ENCODE measurements around the gene ATP6AP2.
A peak's percentile ranks its signal among the peaks of the same experiment; 100 is the strongest.
"Not testable (repeated sequence)": the region's sequence is repeated elsewhere in the genome, so short reads cannot be mapped to it uniquely, and the experiment has no call there.

Gene ATP6AP2

GRCh38 chrX:40575411-40575810 is 5.4 kb upstream of the ATP6AP2 start:
- not testable (repeated sequence) for DNase-seq (ENCODE audit: low read depth in 2 of 2)

DNA sequence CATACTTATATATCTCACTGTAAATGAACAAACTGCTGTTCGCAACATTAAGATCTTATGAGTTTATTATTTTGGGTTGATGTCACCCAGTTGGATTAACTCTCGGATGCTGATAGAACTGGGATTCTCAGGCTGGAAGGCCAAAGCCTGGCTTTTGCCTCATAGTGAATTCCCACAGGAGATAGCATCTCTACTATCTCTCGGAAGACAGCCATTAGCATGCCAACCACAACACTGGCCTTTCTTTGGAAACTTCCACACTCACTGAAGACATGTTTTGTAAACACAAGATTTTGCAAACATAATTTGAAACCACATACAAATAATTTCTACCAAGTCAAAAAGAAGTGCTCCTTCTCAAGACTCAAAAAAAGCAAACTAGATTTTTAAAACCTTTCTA is 4.5 kb upstream of the ATP6AP2 start:
- no peak for DNase-seq (ENCODE audit: low read depth in 2 of 2)

- no peak for DNase-seq (ENCODE audit: low read depth in 2 of 2)
Observed at GRCh38 chrX:40578039-40578695, 2.6 kb upstream of the ATP6AP2 start.

GRCh38 chrX:40579141-40579540 is 1.6 kb upstream of the ATP6AP2 start:
- DNase-seq (ENCODE audit: low read depth in 2 of 2), result no peak

DNA sequence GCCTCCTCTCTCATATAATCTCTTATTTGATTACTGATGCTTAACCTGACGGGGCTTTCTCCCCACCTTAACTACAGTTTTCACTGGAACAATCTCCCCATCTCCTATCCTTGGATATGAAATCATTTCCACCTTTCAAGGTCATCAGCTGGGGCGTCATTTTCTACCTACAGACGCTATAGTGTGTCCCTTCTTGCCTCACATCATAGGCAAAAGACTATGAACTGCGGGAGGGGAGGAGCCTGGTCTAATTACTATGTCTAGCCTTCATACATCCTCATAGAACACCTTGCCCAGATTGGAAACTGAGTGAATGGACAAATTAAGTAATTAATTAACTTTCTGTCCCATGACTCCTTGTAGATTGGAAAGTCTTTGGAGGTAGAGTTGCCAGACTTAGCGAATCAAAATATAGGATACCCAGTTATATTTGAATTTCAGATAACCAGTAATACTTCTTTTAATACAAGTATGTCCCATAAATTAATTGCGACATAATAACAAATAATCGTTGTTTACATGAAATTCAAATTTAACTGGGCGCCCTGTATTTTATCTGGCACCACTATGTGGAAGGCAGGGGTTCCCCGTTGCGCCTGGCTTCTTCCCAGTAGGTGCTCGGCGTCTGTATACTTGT is 752 bp upstream of the ATP6AP2 start:
- no peak for DNase-seq (ENCODE audit: low read depth in 2 of 2)

GRCh38 chrX:40581336-40581920 is 658 bp downstream of the ATP6AP2 start:
- DNase-seq (ENCODE audit: low read depth in 2 of 2), result no peak

DNA sequence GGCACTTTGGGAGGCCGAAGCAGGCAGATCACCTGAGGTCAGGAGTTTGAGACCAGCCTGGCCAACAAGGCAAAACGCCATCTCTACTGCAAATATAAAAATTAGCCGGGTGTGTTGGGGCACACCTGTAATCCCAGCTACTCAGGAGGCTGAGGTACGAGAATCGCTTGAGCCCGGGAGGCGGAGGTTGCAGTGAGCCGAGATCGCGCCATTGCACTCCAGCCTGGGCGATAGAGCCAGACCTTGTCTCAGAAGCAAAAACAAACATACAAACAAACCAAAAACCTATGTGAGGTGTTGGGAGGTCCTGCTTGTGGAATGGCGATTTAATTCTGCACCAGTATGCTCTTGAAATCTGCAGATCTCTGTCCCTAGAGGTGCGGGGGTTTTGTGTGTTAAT is 1.4 kb downstream of the ATP6AP2 start:
- DNase-seq (ENCODE audit: low read depth in 2 of 2), result not testable (repeated sequence)

GRCh38 chrX:40582811-40583210 is 2.0 kb downstream of the ATP6AP2 start:
- no peak for DNase-seq (ENCODE audit: low read depth in 2 of 2)

GRCh38 chrX:40587623-40588022 is 6.9 kb downstream of the ATP6AP2 start:
- not testable (repeated sequence) for DNase-seq (ENCODE audit: low read depth in 2 of 2)

GRCh38 chrX:40589616-40590321 is 9.0 kb downstream of the ATP6AP2 start:
- peak; percentile 1 to 6 for DNase-seq (ENCODE audit: low read depth in 2 of 2)

DNA sequence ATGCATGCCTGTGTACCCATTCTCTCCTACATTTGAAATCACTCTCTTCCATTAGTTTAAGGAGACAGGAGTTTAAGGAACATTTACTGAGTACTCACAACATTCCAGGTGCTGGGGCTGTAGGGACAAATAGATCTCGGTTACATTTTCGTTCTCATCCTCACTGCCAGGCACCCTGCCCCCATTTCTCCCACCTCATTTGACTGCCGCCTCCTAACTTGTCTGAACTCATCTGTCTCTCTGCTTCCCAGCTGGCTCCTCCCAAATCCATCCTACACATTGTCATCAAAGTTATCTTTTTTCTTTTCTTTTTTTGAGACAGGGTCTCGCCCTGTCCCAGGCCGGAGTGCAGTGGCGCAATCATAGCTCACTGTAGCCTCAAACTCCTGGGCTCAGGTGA is 22.7 kb downstream of the ATP6AP2 start:
- no peak for DNase-seq (ENCODE audit: low read depth in 2 of 2)

DNA sequence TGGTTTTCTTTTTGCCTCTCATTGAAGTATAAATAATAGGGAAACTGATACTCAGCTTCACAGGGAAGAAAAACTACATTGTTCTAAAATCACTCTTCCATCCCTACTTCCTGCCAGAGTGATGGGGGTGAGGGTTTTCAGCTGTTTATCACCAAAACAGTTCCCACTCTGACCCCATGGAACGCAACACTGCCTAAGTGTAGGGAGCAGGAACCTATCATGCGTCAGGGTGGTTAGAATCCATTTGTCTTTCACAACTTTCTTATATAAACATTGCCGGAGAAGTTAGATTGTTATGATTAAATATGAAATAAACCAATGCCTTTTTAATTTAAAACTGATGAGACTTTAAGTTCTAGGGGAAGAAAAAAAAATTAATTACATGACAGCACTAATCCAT is 26.6 kb downstream of the ATP6AP2 start:
- no peak for DNase-seq (ENCODE audit: low read depth in 2 of 2)

DNA sequence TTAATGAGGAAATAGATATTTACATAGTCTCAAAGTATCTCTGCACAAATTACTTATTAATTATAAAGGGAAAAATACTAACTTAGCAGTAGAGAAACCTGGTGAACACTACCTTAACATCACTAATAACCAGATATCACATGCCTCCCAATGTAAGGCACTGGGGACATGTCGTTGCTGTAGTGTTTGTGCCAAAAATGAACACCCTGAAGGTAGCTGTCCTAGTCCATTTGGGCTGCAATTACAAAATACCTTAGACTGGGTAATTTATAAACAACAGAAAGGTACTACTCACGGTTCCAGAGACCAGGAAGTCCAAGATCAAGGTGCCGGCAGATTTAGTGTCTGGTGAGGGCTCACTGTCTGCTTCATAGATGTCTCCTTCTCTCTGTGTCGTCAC is 31.7 kb downstream of the ATP6AP2 start:
- DNase-seq (ENCODE audit: low read depth in 2 of 2), result no peak

- no peak for DNase-seq (ENCODE audit: low read depth in 2 of 2)
Observed at GRCh38 chrX:40615976-40616375, 35.2 kb downstream of the ATP6AP2 start.

DNA sequence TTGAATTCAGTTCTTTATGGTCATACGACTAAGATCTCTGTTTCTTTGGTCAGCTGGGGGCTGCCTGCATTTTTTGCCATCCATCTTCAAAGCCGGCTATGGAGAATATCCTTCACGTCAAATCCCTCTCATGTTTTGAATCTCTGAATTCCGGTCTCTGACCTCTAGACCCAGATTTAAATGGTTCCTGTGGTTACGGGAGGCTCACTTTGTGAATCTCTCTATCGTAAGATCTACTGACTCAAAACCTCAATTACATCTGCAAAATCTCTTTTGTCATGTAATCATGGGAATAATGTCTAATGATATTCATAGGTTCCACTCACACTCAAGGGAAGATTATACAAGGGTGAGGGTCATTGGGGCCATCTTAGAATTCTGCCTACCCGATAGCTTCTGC is 36.8 kb downstream of the ATP6AP2 start:
- no peak for DNase-seq (ENCODE audit: low read depth in 2 of 2)

DNA sequence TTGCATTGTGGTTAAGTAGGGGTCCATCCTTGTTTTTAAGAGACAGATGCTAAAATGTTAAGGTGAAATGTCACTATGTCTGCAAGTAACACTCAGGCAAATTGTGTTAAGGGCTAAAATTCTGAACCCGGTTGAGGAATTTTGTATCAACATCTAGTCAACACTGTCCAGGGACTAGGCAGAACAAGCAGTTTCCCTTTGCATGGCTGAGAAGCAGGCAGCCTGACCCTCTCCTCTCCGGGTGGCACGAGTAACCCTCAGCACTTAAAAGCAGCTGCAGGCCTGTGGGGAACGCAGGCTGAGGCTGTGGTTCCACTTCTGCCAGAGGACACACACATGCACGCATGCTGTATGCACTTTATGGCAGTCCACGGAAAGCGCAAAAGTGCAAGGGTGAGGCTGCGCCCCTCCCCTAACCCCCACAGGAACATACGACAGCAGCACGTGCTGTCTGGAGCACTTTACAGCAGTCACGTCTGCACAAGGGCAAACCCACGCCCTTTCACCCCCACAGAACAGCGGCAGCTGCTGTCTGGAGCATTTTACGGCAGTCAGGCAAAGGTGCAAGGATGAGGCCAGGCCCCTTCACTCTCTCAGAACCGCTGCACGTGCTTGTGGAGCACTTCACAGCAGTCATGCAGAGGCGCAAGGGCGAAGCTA is 41.8 kb downstream of the ATP6AP2 start:
- no peak for DNase-seq (ENCODE audit: low read depth in 2 of 2)

GRCh38 chrX:40623139-40623536 is 42.4 kb downstream of the ATP6AP2 start, which contains the start of gene MPC1L:
Gene MPC1L, plus strand, starts transcription at chrX:40623428. Its CDS starts 138 bp downstream, at chrX:40623566.
- DNase-seq (ENCODE audit: low read depth in 2 of 2), result no peak

DNA sequence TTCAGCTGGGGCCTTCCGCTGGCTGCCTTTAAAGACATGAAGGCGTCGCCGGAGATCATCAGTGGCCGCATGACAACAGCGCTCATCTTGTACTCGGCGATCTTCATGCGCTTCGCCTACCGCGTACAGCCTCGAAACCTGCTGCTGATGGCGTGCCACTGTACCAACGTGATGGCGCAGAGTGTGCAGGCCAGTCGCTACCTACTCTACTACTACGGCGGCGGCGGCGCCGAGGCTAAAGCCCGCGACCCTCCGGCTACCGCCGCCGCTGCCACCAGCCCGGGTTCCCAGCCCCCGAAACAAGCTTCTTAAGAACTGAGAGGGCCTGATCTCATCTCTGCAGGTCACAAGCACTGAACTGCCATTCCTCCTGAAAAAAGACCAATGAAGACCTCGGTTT is 42.9 kb downstream of the ATP6AP2 start:
- DNase-seq (ENCODE audit: low read depth in 2 of 2), result no peak

- no peak for DNase-seq (ENCODE audit: low read depth in 2 of 2)
Observed at GRCh38 chrX:40625294-40625693, 44.5 kb downstream of the ATP6AP2 start.

- no peak for DNase-seq (ENCODE audit: low read depth in 2 of 2)
Observed at GRCh38 chrX:40628506-40628905, 47.7 kb downstream of the ATP6AP2 start.

- DNase-seq (ENCODE audit: low read depth in 2 of 2), result no peak
Observed at GRCh38 chrX:40632199-40632598, 51.4 kb downstream of the ATP6AP2 start.

DNA sequence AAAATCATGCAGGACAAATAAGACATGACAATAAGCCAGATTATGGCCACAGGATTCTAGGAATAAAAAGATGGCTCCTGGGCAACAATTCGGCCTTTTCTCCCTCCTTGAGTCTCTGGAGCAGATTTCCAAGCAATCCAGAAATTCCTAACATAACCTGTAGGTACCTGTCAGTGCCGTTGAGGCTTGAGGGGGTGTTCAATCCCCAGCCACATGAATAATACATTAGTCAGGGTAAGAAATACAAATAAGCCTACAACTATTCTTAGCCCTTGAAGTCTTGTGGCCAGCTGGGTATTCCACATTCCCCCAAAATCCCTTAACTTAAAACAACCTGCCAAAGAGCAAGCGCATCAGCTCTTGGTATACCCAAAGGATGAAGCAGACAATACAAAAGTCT is 56.9 kb downstream of the ATP6AP2 start:
- no peak for DNase-seq (ENCODE audit: low read depth in 2 of 2)

Data from activated CD4-positive, alpha-beta T cell treated with anti-CD3 and anti-CD28 coated beads for 24 hours (primary cell).